HG03432 (cell line): ENCODE data around the gene PRAF2.

ENCODE experiments used
- ATAC-seq: cut with Tn5 transposase; IDR thresholded peaks from one replicate; pipeline ENCODE4 v1.9.1; 2021; ENCODE audit warnings: mild to moderate bottlenecking, moderate library complexity; ENCODE audit not compliant: unreplicated experiment

The PRAF2 gene

DNA sequence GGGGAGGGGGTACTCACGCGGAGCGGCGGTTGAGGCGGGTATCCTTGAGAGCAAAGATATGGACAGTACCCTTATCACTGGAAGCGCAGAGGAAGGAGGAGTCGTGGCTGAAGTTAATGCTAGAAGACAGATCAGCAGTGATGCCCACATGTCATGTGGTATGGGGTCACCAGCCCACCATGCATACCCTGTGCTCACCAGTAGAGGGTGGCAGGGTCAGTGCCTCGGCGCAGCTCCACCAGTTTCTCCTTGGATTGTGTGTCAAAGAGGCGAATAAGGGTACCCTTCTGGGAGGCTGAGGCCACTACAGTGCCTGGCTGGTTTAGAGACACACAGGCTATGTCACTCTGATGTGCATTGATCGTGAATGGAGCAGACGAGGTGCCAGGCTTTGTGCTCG lies 1.5 kb upstream of the PRAF2 start:
- ATAC-seq = no peak

DNA sequence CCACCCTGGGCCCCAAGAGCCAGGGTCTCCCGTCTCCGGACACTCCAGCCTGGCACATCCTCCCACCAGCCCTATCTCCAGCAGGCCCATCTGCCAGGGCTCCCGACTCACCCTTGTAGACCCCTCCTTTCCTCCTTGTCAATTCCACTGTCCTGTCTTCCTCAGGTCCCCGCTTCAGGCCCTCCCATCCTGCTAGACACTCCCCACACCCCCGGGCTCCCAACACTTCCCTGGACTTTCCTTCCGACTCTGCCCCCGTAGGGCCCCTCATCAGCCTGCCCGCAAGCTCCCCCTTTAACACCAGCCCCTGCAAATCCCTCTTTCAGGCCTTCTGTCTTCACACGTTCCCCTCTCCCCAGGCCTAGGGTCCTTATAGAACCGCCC lies 1.1 kb downstream of the PRAF2 start:
- ATAC-seq = no peak

DNA sequence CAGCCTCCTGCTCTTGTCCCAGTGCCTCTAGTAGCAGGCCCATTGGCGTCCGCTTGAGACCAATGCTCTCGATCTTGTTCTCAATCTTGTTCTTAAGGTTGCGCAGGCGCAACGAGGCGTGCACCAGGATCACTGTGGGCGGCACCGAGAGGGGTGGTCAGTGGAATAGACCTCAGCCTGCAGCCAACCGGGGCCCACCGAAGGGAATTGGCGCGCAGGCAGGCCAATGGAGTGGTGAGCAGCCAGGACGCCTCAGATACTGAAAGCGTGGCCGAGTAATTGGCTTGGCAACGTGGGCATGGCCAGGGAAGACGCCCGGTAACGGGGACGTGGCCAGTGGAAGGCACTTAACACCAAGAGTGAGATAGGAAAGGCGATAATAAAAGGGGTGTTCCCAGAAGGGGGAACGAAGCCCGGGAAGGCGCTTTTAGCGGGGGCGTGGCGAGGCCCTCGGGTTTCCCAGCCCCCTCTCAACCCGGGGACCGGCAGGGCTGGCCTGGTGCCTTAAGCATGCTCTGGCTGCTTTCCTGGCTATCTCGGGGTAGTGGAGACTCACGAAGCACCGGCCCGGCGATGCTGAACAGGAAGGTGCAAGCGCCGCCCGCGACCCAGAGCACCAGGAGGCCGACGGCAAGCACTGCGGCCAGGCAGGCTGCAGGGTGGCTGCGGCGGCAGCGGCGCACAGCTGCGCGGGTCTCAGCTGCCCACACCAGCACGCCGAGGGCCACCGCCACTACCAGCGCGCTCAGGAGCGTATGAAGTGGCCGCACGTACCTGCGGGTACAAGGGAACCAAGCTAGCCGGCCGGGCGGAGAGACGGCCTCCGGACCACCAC lies 1.7 kb downstream of the PRAF2 start:
- ATAC-seq = no peak

- ATAC-seq = no peak
These were observed 2.8 kb downstream of the PRAF2 start for GRCh38 chrX:49070988-49071387.

DNA sequence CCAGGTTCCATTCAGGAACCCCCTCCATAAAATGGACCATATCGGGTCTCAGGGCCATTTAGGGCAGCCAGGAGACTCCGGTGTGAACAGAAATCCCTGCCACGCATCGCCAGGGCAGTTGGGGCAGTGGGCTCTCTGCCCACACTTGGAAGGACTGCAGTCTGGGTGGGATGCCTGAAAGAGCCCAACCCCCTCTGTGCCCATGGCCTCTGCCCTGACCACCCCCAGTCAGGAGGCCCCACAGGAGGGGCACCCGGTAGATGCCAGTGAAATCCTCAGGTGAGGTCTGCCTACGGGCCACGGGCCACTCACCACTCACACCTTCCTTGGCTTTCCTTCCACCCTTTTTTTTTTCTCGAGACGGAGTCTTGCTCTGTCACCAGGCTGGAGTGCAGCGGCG lies 4.8 kb downstream of the PRAF2 start:
- no peak for ATAC-seq

- ATAC-seq = no peak
These were observed 6.3 kb downstream of the PRAF2 start for GRCh38 chrX:49067285-49068120.

GRCh38 chrX:49066690-49067089 lies 7.1 kb downstream of the PRAF2 start:
- ATAC-seq = no peak

GRCh38 chrX:49066278-49066677 lies 7.5 kb downstream of the PRAF2 start:
- ATAC-seq = no peak

DNA sequence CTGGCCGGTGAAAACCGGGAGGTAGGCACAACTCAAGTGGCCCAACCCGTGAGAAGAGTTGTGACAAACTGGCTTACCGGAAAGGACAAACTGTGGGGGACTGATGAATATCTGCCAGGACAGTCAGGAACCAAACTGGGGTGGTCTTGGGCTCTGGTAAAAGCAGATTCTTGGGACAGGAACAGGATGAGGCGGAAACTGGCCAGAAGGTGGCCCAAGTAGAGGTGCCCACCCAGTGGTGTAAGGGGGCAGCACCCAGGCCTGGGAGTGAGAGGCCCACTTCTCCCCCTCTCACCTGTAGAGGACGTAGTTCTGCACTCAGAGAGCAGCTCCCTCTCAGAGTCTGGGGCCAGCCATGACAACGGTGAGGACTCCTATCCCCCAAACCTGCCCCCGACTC lies 9.1 kb downstream of the PRAF2 start:
- no peak for ATAC-seq

GRCh38 chrX:49064303-49064702 lies 9.5 kb downstream of the PRAF2 start:
- ATAC-seq = no peak

DNA sequence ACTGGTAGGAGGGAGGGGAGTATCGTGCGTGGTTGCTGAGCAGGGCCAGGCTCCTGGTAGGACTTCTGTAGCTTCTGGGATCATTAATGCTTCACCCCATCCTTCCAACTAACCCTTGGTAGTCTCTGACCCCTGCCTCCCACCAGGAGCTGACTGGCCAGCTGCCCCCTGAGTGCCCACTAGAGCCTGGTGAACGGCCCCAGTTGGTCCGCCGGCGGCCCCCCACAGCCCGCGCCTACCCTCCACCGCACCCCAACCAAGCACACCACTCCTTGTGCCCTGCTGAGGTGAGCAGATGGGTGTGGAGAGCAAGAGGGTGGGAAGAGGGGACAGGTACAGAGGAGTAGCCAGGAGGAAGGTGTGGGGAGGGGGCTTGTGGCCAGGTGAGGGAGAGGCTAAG lies 10.1 kb downstream of the PRAF2 start:
- no peak for ATAC-seq

- no peak for ATAC-seq
These were observed 11.9 kb downstream of the PRAF2 start for GRCh38 chrX:49061916-49062315.

DNA sequence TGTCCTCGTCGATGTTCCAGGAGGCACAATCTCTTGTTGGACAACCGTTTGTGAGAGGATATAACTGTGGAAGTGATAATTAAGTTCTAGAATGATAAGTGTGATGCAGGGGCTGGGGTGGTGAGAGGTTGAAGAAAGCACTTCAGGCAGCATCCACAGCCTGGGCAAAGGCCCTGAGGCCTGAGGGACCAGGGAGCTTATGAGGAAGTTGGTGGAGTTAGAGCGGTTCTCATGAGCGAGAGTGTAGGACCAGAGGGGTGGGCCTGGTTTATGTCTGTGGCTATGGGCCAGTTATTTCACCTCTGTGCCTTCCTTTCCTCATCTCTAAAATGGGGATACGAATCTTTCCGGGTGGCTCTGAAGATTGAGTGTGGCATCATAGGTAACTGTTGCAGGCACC lies 12.3 kb downstream of the PRAF2 start:
- ATAC-seq = no peak

DNA sequence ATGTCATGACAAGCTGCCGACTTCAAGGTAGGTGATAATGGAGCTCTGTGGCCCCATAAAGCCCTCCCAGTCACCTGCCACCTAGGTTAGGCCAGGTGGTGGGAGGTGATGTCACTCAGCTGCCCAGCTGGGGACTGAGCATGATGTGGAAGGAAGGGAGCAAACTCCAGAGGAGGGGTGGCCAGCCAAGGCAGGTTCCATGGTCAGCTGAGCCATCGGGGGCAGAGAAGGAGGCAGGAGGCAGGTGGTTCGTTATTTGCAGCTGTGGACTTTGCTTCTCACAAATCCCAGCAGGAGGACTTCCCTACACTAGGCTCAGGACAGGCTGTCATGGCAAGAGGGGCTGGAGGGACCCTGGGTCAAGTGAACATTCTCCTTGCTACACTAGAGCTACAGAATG lies 12.9 kb downstream of the PRAF2 start:
- no peak for ATAC-seq

GRCh38 chrX:49059681-49060085 lies 14.1 kb downstream of the PRAF2 start:
- ATAC-seq = no peak

GRCh38 chrX:49059201-49059600 lies 14.6 kb downstream of the PRAF2 start:
- ATAC-seq = no peak

- ATAC-seq = no peak
These were observed 15.0 kb downstream of the PRAF2 start, which contains the start of gene CCDC120 for GRCh38 chrX:49058794-49059193. Gene CCDC120, plus strand, starts transcription at chrX:49058999. Its CDS starts 3,043 bp downstream, at chrX:49062042.

DNA sequence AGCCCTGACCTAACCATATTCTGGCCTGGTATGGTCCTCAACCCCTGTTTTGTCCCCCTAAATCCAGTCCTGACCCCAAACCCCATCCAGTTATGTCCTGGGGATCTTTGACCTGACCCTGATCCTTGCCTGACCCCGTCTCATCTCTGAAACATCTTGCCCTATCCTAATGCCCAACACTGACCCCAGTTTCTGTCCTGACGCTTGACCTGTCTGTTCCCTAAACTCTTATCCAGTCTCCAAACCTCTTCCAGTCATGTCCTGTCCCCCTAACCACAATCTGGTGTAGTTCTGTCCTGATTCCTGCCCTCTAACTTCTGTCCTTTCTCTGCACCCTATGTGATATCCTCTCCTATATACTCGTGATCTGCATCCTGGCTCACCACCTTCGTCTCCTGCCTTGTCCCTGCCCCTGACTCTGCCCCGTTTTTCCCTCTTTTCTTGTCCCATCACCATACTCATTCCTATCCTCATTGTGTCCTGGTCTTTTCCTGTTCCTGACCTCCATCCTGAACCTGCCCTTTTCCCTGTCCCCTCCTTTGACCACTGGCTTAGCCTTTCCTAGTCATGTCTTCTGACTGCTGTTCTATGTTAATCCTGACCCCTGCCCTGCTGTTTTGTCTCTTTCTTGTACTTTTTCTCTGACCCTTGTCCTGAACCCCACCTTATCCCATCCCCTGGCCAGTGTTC lies 19.6 kb downstream of the PRAF2 start:
- ATAC-seq = no peak

GRCh38 chrX:49053223-49054072 lies 20.4 kb downstream of the PRAF2 start:
- peak; percentile 78 for ATAC-seq

GRCh38 chrX:49043987-49044281 lies 29.9 kb downstream of the PRAF2 start:
- ATAC-seq = no peak
